HG02759 (cell line): ENCODE data around the gene OSBP.

ENCODE experiments used
- ATAC-seq: cut with Tn5 transposase; IDR thresholded peaks from one replicate; pipeline ENCODE4 v1.9.1; 2021; ENCODE audit warnings: mild to moderate bottlenecking, moderate library complexity; ENCODE audit not compliant: unreplicated experiment

OSBP gene

DNA sequence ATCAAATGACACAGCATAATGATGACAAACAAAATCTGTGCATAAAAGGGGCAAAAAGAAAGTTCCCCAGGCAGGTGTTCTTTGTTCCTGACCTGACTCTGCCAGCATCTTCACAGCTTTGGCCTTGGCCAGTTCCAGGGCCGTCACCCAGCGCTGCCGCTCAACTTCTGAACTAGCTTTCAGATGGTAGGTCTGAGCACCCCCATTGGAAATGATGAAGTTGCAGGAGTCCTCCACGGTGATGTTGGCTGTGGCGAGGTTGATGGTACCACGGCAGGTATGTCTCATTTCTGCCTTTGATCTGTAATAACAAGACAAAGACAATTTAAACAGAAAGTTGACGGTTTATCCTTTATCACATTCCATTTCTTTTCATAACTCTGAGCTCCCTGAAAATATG, 5.3 kb downstream of the OSBP start:
- no peak for ATAC-seq

GRCh38 chr11:59607703-59608454, 7.7 kb downstream of the OSBP start:
- ATAC-seq, result no peak

DNA sequence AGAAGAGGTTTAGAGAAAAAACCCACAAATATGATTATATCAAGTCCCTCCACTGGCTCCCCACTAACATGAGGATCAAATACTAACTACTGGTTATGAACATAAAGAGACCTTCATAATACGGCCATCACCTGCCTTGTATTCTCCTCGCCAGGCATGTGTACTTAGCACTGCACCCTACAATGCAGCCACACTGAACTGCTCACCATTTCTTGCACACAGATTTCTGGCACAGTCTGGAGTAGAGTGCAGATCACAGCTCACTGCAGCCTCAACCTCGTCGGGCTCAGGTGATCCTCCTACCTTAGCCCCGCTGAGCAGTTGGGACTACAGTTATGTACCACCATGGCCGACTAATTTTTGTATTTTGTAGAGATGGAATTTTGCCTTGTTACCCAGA, 13.1 kb downstream of the OSBP start:
- ATAC-seq, result no peak

DNA sequence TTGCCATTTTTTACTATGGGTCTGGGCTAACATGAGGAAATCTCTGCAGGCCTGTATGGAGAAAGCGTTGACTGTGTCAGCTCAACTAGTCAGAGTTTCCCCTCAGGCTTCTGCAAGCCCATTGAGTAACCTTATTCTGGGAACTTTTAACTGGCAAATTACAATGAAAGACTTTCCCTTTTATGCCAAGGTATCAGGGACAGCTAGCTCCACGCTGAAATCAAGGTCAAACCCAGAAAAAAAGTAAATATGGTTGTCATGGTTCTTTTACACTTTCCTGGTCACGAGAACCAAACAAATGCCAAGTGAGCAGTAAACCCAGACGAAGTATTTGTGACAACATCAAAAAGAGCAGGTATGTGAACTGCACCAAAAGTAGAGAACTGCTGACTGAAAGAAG, 13.8 kb downstream of the OSBP start:
- ATAC-seq, result no peak

GRCh38 chr11:59600636-59601035, 14.9 kb downstream of the OSBP start:
- no peak for ATAC-seq

- no peak for ATAC-seq
Measured at GRCh38 chr11:59600234-59600633, 15.3 kb downstream of the OSBP start.

GRCh38 chr11:59598961-59599360, 16.6 kb downstream of the OSBP start:
- ATAC-seq, result no peak

- no peak for ATAC-seq
Measured at GRCh38 chr11:59584294-59584693, 31.3 kb downstream of the OSBP start.

DNA sequence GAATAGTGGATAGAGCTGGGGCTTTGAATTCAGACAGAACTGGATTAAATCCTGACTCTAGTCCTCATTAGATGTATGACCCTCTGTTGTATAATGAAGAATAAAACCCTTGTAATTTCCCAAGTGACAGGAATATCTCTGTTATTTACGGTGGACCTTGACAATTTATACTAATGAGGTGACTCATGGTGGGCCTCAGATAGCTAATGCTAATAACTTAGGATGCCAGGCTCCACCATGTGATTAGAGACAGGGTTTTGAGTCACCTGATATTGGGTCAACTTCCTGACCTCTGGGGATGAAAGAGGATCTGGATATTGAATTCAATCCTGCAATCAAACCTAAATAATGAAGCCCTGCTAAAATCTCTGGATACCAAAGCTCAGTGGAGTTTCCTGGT, 33.6 kb downstream of the OSBP start:
- ATAC-seq, result no peak

GRCh38 chr11:59578369-59578768, 37.2 kb downstream of the OSBP start:
- no peak for ATAC-seq

- no peak for ATAC-seq
Measured at GRCh38 chr11:59575505-59575904, 40.1 kb downstream of the OSBP start.

- ATAC-seq, result no peak
Measured at GRCh38 chr11:59574932-59575502, 40.6 kb downstream of the OSBP start.

- no peak for ATAC-seq
Measured at GRCh38 chr11:59574467-59574866, 41.1 kb downstream of the OSBP start.

- ATAC-seq, result no peak
Measured at GRCh38 chr11:59573216-59573615, 42.4 kb downstream of the OSBP start.

DNA sequence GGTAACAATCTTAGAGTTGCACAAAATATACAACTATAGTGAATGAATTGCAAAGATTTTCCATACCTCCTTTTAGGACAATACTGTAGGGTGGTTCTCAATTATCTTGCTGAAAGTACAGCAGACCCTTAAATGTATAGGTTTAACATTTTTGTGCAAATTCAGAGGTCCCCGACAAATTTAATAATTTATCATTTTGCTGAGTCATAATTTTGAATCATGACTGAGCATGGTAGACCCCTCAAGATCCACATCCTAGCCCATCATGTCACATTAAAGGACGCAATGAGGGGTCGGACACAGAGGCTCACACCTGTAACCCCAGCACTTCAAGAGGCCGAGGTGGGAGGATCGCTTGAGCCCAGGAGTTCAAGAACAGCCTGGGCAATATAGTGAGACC, 43.5 kb downstream of the OSBP start:
- no peak for ATAC-seq

DNA sequence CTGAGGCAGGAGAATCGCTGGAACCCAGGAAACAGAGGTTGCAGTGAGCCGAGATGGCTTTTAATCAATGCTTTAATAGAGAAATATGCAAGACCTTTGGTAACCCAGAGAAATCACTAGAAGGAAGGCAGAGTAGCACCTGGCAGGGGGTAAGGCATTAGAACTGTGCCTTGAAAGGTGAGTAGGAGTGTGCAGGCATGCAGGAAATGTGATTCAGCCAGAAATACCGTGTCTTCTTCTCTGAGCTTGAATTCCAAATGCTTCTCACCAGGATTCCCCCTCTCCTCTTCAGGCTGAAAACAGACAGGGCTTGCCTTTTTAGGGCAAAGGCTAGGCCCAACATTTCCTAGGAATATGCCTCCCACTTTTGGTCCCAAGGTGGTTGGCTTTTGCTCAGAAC, 53.3 kb downstream of the OSBP start:
- no peak for ATAC-seq

DNA sequence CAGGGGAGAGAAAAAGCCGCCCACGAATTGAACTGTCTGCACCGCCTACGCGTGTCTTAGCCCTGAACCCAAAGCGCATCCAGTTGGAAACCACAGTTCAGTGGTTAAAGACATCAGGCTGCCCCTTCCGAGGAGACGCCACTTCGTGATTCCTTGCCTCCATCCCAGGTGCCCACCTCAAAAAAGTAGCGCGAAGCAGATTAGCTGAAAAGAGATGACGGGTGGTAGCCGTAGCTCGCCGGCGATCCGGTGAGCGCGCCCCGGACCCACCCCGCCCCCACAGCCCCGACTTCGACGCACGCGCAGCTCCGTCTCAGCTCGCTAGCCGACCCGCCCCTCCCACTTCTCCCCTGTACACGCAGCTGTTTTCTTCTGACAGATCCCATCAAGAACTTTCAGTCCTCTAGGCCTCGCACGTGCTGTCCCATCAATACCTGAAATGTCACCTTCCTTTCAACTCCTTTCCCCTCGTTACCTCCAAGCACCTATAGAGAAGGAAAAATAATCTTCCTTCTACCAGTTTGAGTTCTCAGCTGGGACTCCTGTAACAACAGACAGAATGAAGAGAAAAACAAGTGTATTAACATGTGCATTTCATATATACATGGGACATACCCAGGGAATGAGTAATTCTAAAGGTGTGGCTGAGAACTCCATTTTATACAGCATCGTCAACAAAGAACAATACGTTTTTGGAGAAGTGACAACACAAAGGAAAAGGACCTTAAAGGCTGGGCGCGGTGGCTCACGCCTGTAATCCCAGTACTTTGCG, 54.7 kb downstream of the OSBP start:
- peak; percentile 41 for ATAC-seq

GRCh38 chr11:59560290-59560701, 55.3 kb downstream of the OSBP start:
- peak; percentile 36 for ATAC-seq

GRCh38 chr11:59559886-59560285, 55.7 kb downstream of the OSBP start:
- ATAC-seq, result peak; percentile 2

GRCh38 chr11:59558270-59558643, 57.3 kb downstream of the OSBP start:
- ATAC-seq, result no peak

GRCh38 chr11:59556917-59557348, 58.6 kb downstream of the OSBP start:
- ATAC-seq, result no peak
